Stimulated activated CD4-positive, alpha-beta T cell treated with anti-CD3 and anti-CD28 coated beads, TNF-alpha, amount 100 ng/mL, for 48 hours (primary cell): ENCODE data around the gene IRF5.
"Not testable (repeated sequence)": the region's sequence is repeated elsewhere in the genome, so short reads cannot be mapped to it uniquely, and the experiment has no call there.

Experiments
- DNase-seq, 3 donors: peaks; one replicate each; pipeline ENCODE4 v3.0.0-alpha.2; 2020; ENCODE audit warnings: low read depth in 3 of 3

Gene IRF5

DNA sequence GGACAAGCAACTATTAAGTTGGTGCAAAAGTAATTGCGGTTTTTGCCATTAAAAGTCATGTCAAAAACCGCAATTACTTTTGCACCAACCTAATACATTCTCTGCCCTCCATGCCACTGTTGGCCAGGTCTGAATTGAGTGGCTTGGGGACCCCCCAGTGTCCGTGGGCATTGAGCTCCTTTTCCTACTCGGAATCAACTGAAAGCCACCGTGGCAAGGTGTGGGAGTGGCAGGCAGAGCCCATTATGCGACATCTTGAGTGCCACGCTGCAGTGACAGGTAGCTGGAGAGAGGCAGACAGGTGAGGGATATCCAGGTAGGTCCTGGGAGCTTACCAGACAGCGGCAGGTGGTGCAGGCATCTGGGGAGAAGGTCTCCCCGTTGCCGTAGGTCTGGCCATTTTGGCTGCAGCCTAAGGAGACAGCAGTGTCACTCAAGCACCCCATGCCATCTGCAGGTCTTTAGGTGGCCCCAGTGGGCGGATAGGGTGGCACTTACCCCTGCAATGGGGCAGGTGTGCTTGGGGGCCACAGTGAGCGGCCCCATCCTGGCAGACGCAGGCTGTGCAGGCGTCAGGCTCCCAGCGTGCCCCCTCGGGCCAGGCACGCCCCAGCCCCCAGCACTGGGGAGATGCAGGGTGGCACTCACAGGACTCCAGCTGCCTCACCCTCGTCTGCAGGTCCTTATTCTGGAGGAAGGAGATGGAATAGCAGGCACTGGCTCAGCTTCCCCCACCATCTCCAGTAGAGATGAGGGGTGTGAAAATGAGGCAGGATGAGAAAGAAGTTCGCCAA lies 30.8 kb upstream of the IRF5 start:
- DNase-seq = no peak

DNA sequence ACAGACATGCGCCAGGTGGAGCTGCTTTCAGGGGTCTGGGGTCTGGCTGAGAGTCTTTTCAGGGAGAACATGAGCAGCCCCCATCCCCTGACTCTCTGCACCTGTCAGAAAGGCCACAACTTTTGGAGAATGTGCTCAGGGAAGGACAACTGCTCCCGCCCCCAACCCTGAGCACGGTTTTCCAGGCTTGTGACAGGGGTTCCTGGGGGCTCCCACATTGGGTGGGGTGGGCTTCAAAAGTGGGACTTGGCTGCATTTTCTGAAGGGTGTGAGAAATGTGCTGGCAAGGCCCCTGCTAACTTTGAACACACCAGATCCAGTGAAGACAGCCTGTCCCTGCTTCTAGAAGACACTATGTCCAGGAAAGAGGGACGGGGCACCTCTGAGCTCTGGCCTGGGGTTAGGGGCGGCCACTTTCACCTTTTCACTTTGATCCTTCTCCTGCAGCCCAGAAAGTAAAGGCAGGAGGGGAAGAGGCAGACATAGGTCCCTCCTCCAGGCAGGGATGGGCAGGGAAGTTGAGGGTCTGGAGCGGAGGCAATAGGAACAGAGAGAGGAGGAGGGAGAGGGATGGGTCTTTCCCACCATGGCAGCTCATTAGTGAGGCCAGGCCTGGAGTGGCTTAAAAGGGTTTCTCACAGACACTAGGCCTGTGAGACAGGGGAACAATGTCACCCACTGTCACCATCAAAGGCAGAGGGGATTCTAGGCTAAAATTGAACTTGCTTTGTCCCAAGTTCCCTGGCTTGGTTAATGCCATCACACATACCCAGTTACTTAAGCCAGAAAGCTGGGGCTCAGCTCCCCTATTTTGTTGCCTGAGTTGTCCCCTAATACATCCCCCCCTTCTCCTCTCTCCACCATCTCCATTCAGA lies 28.7 kb upstream of the IRF5 start:
- no peak for DNase-seq

DNA sequence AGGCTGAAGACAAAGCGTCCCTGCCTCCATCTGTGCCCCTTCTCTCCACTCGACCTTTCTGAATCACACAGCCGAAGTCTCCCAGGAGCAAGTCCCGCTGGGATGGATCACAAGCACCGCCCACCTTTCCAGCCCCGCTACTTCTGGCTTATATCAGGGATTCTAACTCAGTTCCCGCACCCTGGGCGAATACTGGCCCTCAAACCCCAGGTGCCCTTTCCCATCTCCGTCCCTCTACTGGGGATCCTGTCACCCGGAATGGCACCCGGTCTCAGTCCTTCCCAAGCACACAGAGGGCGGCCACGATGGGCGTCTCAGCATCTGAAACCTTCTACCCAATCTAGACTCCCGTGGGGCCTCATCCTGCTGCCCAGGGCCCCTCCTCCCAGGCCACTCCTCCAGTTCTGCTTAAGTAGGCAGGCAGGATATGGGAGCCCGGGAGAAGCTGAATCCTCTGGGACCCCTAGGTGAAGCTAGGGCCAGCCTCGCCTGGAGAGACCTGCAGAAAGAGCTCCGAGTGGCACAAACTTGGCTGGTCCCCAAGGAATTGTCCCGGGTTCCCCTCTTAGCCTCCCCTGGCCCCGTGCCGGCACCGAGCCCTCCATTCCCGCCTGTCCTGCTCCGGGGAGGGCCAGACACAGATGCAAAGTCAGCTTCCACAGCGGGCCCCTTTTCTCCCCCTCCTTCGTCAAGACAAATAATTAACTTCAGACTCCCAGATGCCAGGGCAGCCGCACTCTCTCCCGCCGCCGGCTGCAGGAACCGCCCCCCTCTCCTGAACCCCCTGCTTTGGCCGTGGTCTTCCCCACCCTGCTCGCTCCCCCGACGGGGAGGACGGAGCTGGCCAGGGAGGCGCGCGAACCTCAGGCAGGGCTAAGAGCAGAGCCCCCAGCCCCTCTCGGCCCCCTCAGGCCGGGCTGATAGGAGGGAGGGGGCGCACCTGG lies 27.8 kb upstream of the IRF5 start:
- DNase-seq = no peak

DNA sequence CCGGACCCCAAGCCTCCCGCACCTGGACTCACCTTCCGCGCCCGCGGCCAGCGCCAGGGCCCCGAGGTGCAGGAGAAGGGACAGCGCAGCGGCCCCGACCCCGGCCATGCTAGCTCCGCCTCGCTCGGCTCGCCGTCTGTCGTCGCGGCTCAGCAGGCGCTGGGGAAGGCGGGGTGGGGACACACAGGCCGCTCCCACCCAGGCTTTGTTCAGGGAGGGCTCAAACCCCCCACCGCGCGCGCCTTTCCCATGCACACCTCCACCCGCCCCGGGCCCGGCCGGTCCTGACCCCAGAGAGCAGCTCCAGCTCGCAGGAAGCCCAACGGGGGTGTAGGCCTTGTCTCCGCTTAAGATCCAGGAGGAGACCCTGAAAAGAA lies 27.2 kb upstream of the IRF5 start, which contains the start of gene KCP:
TSS of gene KCP (minus strand) at position 141 of the 377 bp plus-strand sequence. CDS start at position 108, 33 bp downstream.
- DNase-seq = no peak

DNA sequence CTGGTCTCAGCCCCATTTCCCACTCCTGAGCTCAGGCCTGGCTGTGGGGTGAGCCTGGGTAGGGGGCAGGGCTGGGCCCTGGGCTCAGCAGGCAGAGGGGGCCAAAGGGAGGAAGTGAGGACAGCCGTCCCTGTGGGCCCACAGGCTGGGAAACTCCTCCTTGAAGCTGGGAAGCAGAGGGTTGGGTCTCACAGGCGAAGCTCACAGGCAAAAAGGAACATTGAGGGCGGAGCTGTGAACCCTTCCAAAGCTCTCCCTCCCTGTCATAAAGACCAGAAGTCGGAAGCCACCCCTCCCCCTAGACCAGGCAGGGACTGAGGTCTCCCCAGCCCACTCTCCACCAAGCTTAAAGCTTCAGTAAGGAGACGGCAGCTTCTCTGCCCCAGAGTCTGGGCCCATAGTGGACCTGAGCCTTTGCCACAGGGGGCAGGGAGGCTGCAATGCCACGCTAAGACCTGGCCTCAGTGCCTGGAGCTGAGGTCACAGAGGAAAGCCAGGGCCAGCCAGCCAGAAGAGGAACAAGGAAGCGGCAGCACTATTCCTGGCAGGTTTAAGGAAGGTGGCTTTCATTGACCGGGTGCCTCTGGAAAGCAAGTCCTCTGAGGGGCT lies 26.2 kb upstream of the IRF5 start:
- no peak for DNase-seq

DNA sequence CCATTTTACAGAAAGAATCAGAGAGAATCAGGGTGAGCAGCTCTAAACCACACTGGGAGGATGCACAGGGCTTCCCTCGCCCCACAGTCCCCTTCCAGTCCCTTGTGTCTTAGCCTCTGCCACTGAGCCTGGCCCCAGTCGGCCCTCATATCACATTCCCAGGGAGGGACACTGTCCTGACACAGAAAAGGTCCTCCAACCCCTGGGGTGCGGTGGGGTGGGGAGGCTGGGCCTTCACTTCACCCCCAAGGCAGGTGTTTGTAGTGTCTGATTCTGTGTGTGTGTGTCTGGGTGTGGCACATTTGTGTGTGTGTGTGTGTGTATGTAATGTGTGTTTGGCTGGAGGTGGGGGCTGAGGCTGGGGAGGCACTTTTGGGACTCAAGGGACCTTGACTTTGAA lies 25.4 kb upstream of the IRF5 start:
- DNase-seq = no peak

DNA sequence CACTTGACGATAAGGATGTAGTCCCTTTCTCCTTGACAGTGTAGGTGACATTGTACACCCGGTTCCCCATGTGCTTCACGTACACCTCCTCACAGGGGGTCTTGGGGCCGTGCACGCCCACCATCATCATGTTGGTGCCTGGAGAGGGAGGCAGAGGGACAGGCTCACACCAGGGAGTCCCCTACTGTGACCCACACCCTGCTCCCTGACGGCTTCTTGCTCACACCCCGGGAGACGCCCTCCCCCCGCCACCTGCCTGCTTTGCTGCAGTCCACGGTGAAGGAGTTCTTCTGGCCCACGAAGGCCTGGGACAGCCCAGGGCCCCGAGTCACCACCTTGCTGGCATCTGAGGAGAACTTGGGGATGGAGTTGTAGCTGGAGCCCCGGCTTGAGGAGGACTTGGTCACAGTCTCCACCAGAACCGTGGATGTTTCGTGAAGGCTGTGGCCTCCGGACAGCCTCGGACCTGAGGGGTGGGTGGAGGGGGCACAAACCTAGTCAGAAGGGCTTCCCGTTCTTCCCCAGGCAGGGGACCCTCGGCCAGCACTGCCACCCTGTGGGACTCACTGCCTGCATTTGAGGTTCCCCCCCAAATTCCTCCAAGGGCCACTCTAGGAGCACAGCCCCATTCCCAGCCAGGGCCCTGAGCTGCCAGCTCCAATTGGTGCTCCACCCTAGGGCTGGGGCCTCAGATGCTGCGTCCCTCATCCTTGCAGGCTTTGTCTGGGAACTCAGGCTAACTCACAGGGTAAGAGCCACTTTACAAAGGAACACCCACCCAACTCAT lies 24.8 kb upstream of the IRF5 start:
- DNase-seq = not testable (repeated sequence)

DNA sequence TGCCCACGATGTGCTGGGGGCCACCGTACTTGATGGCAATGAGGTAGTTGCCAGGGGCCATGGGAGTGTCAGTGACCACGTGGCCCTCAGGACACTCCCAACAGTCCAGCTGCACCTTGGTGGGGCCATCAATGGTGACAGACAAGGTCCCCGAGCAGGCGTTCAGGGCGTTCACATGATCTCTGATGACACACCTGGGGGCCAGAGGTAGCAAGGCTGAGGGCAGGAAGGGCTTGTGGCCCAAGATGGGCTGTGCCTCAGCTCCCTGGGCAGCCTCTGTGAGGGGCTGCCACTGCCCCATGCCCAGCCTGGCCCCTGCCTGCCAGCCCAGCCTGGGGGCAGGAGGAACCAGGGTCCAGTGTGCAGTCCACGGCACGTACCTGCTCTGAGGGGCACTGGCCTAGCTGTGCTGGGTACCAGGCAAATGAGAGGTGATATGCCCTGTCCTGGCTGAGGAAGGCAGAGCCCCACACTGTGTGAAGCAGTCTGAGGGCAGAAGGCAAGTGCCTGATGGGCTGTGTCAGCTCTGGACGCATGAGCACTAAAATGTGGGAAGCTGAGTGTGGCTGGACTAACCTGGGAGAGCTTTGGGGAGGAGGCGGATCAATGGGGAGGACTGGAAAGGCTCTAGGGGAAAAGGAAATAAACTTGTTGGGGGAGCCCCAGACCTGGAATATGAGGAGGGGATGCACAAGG lies 23.7 kb upstream of the IRF5 start:
- DNase-seq = no peak

DNA sequence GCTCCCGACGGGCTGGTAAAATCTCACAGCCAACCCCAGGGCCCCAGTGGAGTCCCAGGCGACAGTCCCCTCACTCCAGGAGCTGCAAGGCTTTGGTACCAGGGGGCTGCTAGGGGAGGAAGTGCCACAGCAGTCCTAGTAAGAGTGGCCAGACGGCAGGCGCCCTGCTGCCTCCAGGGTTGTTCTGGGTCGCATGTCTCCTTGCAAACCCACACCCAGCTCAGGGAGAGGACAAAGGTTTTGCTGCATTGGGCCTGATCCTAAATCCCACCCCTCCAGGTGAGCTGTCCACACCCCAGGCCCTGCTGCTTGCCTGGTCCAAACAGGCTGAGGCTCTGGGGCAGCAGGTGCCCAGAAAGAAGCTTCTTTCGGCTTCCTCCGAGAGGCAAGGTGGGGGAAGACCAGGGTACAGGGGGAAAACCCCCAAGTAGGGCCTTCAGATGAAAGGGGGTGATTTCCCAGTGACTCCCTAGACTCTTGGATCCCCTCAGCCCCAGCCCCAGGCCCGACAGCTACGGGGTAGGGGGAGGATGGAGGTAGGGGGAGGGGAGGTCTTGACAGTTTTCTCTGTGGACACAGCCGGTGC lies 23.1 kb upstream of the IRF5 start:
- DNase-seq = no peak

DNA sequence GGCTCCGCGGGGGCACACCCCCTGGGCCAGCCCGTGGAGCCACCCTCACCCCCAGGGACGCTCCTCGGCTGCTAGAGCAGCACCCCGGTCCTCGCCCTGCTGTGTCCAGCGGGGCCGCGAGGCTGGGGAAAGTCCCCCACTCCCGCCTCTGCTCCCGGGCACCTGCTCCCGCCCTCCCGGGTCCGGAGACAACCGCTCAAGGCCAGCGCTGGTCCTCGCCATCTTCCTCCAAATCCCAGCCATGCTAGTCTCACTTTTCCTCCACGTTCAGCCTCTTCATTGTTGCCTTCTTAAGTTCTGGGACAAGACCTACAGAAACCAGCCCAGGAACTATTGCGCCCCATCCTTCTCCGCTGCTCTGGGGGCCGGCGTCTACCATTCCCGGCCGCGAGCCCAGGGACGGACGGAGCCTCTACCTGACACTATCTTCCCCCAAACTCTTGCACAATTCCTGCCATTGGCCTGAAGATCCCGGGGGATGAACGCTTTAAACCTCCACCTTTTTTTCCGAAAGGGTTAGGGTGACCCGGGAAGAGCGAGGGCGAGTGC lies 22.4 kb upstream of the IRF5 start:
- no peak for DNase-seq

DNA sequence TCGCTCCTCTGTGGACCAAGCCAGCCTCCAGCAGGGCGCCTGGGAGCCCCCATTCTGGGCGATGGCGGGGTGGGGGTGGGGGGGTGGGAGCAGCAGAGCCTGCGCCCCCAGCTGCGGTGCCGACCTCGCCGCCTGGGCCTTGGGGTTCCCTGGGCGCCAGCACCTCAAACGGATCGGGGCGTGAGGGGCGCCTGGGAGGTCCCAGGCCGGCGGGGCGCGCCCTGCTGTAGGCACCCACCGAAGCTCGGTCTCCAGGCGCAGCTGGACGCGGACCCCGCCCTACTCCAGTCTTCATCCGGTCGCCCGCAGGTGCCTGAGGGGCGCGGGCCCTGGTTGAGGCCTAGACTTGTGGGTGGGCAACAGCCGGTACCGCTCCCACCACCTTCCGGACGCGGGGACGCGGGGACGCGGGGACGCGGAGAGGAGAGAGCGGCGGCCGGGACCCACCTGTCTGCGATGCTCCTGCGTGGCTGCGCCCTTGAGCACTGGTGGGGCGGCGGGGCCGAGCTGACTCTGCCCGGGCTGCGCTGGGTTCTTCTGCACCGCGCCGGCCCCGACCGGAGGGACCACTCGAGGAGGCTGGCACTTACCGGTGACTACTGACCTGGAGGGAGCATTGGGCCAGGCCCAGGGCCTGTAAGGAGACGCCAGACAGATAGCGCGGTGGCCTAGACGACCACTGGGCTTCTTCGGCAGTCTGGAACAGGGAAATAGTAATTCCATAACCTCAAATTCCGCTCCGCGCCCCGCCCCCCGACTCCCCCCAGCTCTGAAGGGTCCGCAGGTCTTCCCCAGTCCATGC lies 21.7 kb upstream of the IRF5 start:
- DNase-seq = no peak

DNA sequence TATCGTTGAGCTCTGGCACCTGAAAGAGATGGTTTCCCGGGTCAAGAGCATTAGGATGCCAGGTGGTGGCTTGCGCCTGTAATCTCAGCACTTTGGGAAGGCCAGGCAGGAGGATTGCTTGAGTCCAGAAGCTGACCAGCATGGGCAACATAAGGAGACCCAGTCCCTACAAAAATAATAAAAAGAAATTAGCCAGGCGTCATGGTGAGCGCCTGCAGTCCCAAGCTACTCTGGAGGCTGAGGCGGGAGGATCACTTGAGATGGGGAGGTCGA lies 21.1 kb upstream of the IRF5 start:
- no peak for DNase-seq

DNA sequence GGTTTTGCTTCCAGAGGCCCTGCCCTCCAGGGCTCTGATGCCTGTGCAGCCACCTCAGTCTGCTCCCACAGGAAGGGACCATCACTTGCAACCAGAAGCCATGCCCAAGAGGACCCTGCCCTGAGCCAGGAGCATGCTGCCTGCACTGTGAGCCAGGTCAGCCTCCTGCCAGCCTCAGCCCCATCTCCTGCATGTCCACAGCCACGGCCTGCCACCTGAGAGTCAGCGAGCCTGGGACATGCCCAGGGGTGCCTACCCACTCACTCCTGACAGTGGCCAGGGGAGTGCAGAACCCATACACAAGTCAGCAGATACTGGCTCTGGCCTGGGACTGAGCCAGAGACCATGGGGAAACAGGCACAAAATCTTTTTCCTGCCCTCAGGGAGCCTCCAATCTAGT lies 20.6 kb upstream of the IRF5 start:
- DNase-seq = no peak

DNA sequence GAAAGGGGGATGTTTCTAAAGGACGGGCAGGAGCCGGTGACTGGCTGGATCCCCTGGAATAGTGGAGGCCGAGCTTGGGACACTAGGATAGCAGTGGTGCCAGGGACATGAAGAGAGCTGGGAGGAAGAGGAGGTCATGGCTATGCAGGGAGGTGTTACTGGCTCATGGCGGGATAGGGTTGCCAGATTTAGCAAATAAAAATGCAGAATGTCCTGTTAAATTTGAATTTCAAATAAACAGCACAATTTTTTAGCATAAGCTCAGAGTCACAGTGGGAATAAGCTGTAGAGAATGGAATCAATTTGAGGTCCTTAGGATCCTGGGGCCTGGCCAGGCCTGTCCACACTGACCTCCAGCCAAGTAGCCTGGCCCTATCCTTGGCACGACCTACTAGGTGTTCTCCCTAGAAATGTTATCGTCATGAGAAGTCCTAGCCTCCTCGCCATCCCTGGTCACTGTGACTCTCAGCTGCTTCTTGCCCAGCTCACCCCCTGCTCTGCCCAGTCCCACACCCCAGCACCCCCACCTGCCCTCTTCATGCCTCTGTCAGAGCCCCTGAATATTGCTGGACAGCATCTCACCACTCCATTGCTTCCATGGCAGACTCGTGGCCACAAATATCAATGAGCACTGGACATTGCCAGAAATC lies 19.6 kb upstream of the IRF5 start:
- no peak for DNase-seq

DNA sequence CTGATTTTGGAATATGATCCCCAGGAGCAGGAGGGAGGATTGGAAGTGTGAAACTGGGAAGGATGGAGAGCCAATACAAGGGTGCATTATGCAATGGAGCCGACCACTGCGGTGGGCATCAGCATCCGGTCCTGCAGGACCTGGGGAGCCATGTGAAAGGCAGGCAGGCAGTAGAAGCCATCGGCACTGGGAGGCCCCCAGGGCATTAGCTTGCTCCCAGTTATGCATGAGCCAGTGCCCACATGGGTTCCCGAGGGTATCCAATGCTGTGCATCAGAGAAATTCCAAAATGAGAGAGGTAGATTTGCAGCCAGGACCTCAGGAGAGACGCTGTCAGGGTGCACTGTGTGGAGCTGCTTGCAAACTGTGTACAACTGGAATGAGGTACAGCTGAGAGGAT lies 18.5 kb upstream of the IRF5 start:
- DNase-seq = no peak

DNA sequence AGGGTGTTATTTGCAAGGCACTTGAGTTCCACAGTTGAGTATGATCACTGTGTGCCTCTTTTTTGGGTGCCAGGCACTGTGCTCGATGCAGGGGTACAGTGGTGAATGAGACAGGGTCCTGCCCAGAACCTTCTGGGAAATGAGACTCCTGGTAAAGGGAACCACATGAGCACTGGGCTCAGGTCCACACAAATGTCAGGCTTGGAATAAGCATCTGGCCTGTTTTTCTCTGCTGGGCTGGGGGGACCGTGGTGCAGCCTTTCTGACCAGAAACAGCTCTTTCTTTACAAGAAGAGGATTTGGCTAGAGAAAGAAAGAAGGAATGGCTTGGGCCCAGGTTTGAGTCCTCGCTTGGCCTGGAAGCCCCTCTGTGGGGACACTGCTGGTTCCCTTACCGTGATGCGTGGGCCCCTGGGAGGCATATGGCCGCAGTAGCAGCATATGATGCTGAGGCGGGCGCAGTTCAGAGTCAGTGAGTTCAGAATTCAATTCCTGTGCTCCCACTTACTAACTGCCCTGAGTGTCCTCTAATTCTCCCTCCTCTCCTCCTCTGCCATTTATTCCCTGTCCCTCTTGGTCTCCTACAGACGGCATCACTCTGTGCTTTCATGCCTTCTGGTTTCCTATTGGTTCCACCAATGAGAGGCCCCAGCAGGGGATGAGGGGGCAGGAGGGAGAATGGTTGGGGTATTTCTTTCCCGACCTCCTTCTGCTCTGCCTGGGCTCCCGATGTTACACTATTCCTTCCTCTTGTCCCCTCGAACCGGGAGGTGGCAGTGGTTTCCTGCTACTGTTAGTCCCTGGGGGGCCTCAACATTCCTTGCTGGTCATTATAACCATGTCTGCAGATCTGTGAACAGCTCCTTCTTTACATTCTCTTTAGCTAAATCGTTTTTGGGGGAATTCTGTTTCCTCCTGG lies 17.6 kb upstream of the IRF5 start:
- no peak for DNase-seq

DNA sequence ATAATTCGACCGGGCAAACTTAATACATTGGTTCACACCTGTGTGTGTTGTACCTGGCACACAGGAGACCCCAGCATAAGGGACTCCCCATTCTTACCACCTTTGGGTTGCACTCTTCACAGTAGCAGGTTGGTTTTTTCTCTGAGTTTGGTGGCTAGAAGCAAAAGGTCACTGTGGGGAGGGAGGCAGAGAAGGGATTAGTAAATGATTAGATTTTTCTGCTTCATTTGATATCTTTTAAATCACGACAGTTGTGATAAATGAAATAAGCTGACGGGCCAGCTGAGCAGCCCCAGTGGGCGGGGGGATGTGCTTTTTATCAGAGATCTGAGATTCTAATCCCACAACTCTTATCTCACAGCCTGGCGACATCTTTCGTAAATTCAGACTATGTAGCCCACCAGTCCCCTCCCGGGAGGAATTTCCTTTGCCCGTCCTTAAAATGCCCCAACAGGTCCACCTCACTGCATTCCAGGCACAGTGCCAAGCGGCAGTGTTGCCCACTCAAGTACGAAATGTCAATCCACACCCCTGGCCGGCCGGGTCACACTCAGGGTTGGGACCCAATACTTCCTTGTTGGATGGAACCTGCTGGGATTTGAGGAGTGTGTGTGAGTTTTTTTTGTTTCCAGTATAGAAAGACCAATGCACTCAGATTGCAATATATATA lies 16.7 kb upstream of the IRF5 start:
- no peak for DNase-seq
